Right atrium auricular region (tissue), 2 donors: ENCODE results near the gene FJX1. TPM values are rescaled to one million over a fixed set of nuclear protein-coding genes. Genes with fewer than 3 reads are reported as not detected.
A peak's percentile ranks its signal among the peaks of the same experiment; 100 is the strongest.
"Not testable (repeated sequence)": the region's sequence is repeated elsewhere in the genome, so short reads cannot be mapped to it uniquely, and the experiment has no call there.

Experiments used
- DNase-seq: peaks from one replicate; pipeline ENCODE4 v3.0.0-alpha.2; 2019; ENCODE audit warnings: low spot score
- H3K27ac ChIP-seq, 2 donors: fragments of 200-600 bp; sonication (generic); 1 replicate in 1 of 2; 2 replicates in 1 of 2; pipeline ENCODE4 v1.5.1; 2016 to 2019
- H3K27me3 ChIP-seq, 2 donors: fragments of 200-600 bp; sonication (generic); one replicate each; pipeline versions ENCODE4 v1.5.1 to v1.6.0; 2017 to 2019
- H3K36me3 ChIP-seq: fragments of 200-600 bp; sonication (generic); one replicate; pipeline ENCODE4 v1.5.1; 2016
- H3K4me1 ChIP-seq, 2 donors: fragments of 200-600 bp; sonication (generic); one replicate each; pipeline versions ENCODE4 v1.5.1 to v1.6.0; 2017 to 2019
- H3K4me3 ChIP-seq, 2 donors: fragments of 200-600 bp; sonication (generic); 1 replicate in 1 of 2; 2 replicates in 1 of 2; pipeline ENCODE4 v1.5.1; 2017 to 2019; ENCODE audit warnings: mild to moderate bottlenecking in 1 of 2, moderate library complexity in 1 of 2
- H3K9me3 ChIP-seq, 2 donors: fragments of 200-600 bp; sonication (generic); one replicate each; pipeline ENCODE4 v1.5.1; 2019
- total RNA-seq, 2 donors: library from RNA; depleted of rRNA; stranded (reverse); fragments of >200 nt; gene quantifications; one replicate each; pipeline ENCODE4 v1.1.0, GENCODE V29; 2016
- TF ChIP-seq, protein P1 (sequence below), 2 donors: fragments of 200-600 bp; sonication (generic); IDR thresholded peaks; one replicate each; pipeline ENCODE4 v1.5.1; 2019; ENCODE audit warnings: antibody characterized with exemption in 2 of 2

The FJX1 gene
- total RNA-seq, 2 donors from 2014 or later: 1.9 to 3.9 TPM

DNA sequence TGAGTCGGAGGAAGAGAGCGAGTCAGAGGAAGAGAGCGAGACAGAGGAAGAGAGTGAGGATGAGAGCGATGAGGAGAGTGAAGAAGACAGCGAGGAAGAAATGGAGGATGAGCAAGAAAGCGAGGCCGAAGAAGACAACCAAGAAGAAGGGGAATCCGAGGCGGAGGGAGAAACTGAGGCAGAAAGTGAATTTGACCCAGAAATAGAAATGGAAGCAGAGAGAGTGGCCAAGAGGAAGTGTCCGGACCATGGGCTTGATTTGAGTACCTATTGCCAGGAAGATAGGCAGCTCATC, 45.1 kb downstream of the FJX1 start:
- DNase-seq: no peak
- peaks cover 0 to 24% of the 10 kb centered on the region in 2 donors for H3K4me1 ChIP-seq
- H3K27ac ChIP-seq: peak overlapping the region; percentile 93
- no peaks in the 10 kb centered on the region for H3K36me3 ChIP-seq
- peak overlapping the region; percentile 70 to 83 for H3K4me3 ChIP-seq
- peaks cover 0 to 13% of the 10 kb centered on the region in 2 donors for H3K9me3 ChIP-seq
- H3K27me3 ChIP-seq: no peaks in the 10 kb centered on the region
- TF ChIP-seq, protein P1, sequence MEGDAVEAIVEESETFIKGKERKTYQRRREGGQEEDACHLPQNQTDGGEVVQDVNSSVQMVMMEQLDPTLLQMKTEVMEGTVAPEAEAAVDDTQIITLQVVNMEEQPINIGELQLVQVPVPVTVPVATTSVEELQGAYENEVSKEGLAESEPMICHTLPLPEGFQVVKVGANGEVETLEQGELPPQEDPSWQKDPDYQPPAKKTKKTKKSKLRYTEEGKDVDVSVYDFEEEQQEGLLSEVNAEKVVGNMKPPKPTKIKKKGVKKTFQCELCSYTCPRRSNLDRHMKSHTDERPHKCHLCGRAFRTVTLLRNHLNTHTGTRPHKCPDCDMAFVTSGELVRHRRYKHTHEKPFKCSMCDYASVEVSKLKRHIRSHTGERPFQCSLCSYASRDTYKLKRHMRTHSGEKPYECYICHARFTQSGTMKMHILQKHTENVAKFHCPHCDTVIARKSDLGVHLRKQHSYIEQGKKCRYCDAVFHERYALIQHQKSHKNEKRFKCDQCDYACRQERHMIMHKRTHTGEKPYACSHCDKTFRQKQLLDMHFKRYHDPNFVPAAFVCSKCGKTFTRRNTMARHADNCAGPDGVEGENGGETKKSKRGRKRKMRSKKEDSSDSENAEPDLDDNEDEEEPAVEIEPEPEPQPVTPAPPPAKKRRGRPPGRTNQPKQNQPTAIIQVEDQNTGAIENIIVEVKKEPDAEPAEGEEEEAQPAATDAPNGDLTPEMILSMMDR (IDR thresholded peaks at IDR 0.05): no peak

DNA sequence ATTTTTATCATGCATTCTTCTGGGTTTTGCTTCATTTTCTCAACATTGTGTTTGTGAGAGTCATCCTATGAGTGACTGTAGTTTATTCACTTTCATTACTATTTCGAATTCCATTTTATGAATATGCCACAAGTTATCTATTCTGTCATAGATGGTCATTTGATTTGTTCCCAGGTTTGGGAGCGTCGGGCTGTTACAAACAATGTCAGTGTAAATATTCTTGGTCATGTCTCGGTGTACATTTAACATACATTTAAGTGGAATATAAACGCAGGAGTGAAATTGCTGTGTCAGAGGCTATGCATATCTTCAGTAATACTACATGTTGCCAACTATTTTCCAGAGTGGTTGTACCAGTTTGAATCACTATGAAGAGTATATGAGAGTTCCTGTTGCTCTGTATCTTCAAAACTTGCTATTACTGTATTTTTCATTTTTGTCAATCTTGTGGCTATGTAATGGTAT, 46.7 kb downstream of the FJX1 start:
- Histone ChIP-seq H3K4me1 (peaks cover 0 to 24% of the 10 kb centered on the region in 2 donors), H3K27ac (no peak overlapping the region), H3K27me3 (no peaks in the 10 kb centered on the region), H3K36me3 (no peaks in the 10 kb centered on the region), H3K9me3 (peaks cover 0 to 13% of the 10 kb centered on the region in 2 donors), H3K4me3 (no peak overlapping the region)
- TF ChIP-seq, protein P1 (IDR thresholded peaks at IDR 0.05): no peak
- no peak for DNase-seq

DNA sequence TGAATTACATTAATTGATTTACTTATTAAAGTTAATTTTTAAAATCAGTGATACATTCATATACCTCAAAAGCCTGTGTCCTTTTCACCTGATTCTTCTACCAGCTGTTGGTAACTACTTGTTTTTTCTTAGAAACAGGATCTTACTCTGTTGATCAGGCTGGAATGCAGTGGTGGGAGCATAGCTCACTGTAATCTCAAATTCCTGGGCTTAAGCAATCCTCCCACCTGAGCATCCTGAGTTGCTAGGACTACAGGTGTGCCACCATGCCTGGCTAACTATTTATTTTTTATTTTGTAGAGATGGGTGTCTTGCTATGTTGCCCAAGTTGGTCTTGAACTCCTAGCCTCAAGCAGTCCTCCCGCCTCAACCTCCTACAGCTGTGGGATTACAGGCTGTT, 49.0 kb downstream of the FJX1 start:
- peaks cover 0 to 13% of the 10 kb centered on the region in 2 donors for H3K9me3 ChIP-seq
- H3K36me3 ChIP-seq: no peaks in the 10 kb centered on the region
- H3K4me3 ChIP-seq: no peak overlapping the region
- H3K4me1 ChIP-seq: peaks cover 0 to 25% of the 10 kb centered on the region in 2 donors
- TF ChIP-seq, protein P1 (IDR thresholded peaks at IDR 0.05): no peak
- no peak overlapping the region for H3K27ac ChIP-seq
- no peak for DNase-seq
- no peaks in the 10 kb centered on the region for H3K27me3 ChIP-seq

GRCh38 chr11:35668350-35668749, 50.1 kb downstream of the FJX1 start:
- H3K9me3 ChIP-seq: peaks cover 0 to 13% of the 10 kb centered on the region in 2 donors
- H3K36me3 ChIP-seq, DNase-seq, H3K27ac ChIP-seq, H3K4me3 ChIP-seq, H3K27me3 ChIP-seq: not testable (repeated sequence)
- peaks cover 0 to 32% of the 10 kb centered on the region in 2 donors for H3K4me1 ChIP-seq

Other genes with a start within 250 kb of the FJX1 start
- 1 to 10 TPM in 1 of 2 donors, under 1 TPM in 1; 0.63 to 2.5 TPM for gene SLC1A2, start 198.9 kb upstream of the FJX1 start, total RNA-seq
- 10 to 100 TPM in 1 of 2 donors, 1 to 10 TPM in 1; 8.6 to 15.3 TPM for gene PAMR1, start 92.8 kb upstream of the FJX1 start, total RNA-seq
- gene TRIM44, start 44.3 kb downstream of the FJX1 start, total RNA-seq: 10 to 100 TPM; 22.1 to 35.4 TPM